SK-N-SH treated with all-trans-retinoic acid at 6 μM for 48 hours (cell line): Measurements from ENCODE around the gene TBXAS1.

Source experiments
- ATAC-seq: fragments of 200-7000 bp; cut with Tn5 transposase; 3 replicates; pipeline ENCODE4 v1.9.1; 2020; ENCODE audit warnings: mild to moderate bottlenecking, moderate library complexity
- BACH2 ChIP-seq: fragments of 250-450 bp; sonication (Bioruptor Pico); IDR thresholded peaks from 2 replicates; pipeline ENCODE4 v1.9.0; 2021; ENCODE audit warnings: mild to moderate bottlenecking, borderline replicate concordance
- CREB5 ChIP-seq: fragments of 250-450 bp; sonication (Bioruptor Pico); IDR thresholded peaks from 2 replicates; pipeline ENCODE4 v1.5.1; 2020; ENCODE audit warnings: low read depth, mild to moderate bottlenecking, moderate library complexity
- ESRRG ChIP-seq: fragments of 250-450 bp; sonication (Bioruptor Pico); IDR thresholded peaks from 2 replicates; pipeline ENCODE4 v1.6.1; 2021; ENCODE audit warnings: mild to moderate bottlenecking
- GLIS3 ChIP-seq: fragments of 250-450 bp; sonication (Bioruptor Pico); IDR thresholded peaks from 2 replicates; pipeline ENCODE4 v1.5.0; 2020; ENCODE audit warnings: mild to moderate bottlenecking, moderate library complexity
- ISL1 ChIP-seq: fragments of 250-450 bp; sonication (Bioruptor Pico); IDR thresholded peaks from 2 replicates; pipeline ENCODE4 v2.1.2; 2022; ENCODE audit warnings: mild to moderate bottlenecking, moderate library complexity
- OSR1 ChIP-seq: fragments of 250-450 bp; sonication (Bioruptor Pico); IDR thresholded peaks from 2 replicates; pipeline ENCODE4 v1.8.0; 2022; ENCODE audit warnings: moderate library complexity, mild to moderate bottlenecking, inconsistent platforms
- PATZ1 ChIP-seq: fragments of 250-450 bp; sonication (Bioruptor Pico); IDR thresholded peaks from 2 replicates; pipeline ENCODE4 v1.8.0; 2020; ENCODE audit warnings: mild to moderate bottlenecking, moderate library complexity, borderline replicate concordance
- POU6F1 ChIP-seq: fragments of 250-450 bp; sonication (Bioruptor Pico); IDR thresholded peaks from 2 replicates; pipeline ENCODE4 v1.8.0; 2021; ENCODE audit warnings: low read depth, mild to moderate bottlenecking, moderate library complexity, borderline replicate concordance
- PPARA ChIP-seq: fragments of 250-450 bp; sonication (Bioruptor Pico); IDR thresholded peaks from 2 replicates; pipeline ENCODE4 v1.5.0; 2020; ENCODE audit warnings: mild to moderate bottlenecking, borderline replicate concordance
- SNAI2 ChIP-seq: fragments of 250-450 bp; sonication (Bioruptor Pico); IDR thresholded peaks from 2 replicates; pipeline ENCODE4 v1.5.0; 2020; ENCODE audit warnings: mild to moderate bottlenecking, moderate library complexity
- TCF4 ChIP-seq: fragments of 250-450 bp; sonication (Bioruptor Pico); IDR thresholded peaks from 2 replicates; pipeline ENCODE4 v1.8.0; 2021; ENCODE audit warnings: mild to moderate bottlenecking, moderate library complexity, borderline replicate concordance
- TOX ChIP-seq: fragments of 250-450 bp; sonication (Bioruptor Pico); IDR thresholded peaks from 2 replicates; pipeline ENCODE4 v1.8.0; 2021; ENCODE audit warnings: mild to moderate bottlenecking, moderate library complexity, borderline replicate concordance
- ZC3H10 ChIP-seq: fragments of 250-450 bp; sonication (Bioruptor Pico); IDR thresholded peaks from 2 replicates; pipeline ENCODE4 v1.5.1; 2021; ENCODE audit warnings: mild to moderate bottlenecking, moderate library complexity
- ZFP3 ChIP-seq: fragments of 250-450 bp; sonication (Bioruptor Pico); IDR thresholded peaks from 2 replicates; pipeline ENCODE4 v1.5.0; 2020; ENCODE audit warnings: mild to moderate bottlenecking, moderate library complexity
- ZNF70 ChIP-seq: fragments of 450-650 bp; formaldehyde crosslinking; IDR thresholded peaks from 2 replicates; pipeline ENCODE4 v1.5.0; 2020; ENCODE audit warnings: mild to moderate bottlenecking, moderate library complexity
- ZNF8 ChIP-seq: fragments of 450-650 bp; formaldehyde crosslinking; IDR thresholded peaks from 2 replicates; pipeline ENCODE4 v1.5.0; 2020; ENCODE audit warnings: mild to moderate bottlenecking, moderate library complexity

TBXAS1 gene

DNA sequence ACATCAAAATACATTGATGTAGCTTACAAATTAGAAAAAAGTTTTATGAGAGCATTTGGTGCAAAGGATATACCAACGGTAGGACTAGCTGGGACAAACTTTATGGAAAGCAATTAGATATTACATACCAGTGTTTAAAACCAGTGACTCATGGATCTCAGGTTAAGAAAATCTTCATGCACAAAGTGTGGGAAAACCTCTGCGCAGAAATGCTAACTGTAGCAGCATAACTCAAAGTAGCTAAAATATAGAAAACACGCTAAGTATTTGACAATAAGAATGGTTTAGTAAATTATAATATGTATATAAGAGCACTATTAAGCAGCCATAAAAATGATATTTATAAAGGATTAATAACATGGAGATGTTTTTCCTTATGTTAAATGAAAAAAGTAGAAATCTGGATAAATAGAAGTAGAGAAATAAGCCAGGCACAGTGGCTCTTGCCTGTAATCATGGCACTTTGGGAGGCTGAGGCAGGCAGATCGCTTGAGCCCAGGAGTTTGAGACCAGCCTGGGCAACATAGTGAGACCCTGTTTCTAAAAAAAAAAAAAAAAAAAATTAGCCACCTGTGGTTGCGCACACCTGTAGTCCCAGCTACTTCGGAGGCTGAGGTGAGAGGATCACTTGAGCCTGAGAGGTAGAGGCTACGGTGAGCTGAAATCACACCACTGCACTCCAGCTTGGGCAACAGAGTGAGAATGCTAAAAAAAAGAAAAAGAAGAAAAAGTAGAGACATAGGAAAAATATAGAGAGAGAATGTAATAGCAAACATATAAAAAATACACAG lies 37.2 kb downstream of the TBXAS1 start (continued):
- TF ChIP-seq POU6F1 (CRISPR knock-in tag), result no peak
- no peak for TF ChIP-seq ESRRG
- TF ChIP-seq CREB5 (CRISPR knock-in tag), result no peak
- TF ChIP-seq PATZ1 (CRISPR knock-in tag), result no peak
- TF ChIP-seq ZFP3 (CRISPR knock-in tag), result no peak
- TF ChIP-seq GLIS3 (CRISPR knock-in tag), result no peak
- TF ChIP-seq TOX (CRISPR knock-in tag), result no peak
- no peak for TF ChIP-seq OSR1

GRCh38 chr7:139867847-139868246 lies 38.8 kb downstream of the TBXAS1 start:
- no peak for TF ChIP-seq CREB5 (CRISPR knock-in tag)
- TF ChIP-seq BACH2 (CRISPR knock-in tag), result no peak
- TF ChIP-seq TCF4, result no peak
- no peak for TF ChIP-seq ZNF8
- TF ChIP-seq ZC3H10 (CRISPR knock-in tag), result no peak
- no peak for TF ChIP-seq ZNF70
- no peak for TF ChIP-seq PPARA (CRISPR knock-in tag)
- TF ChIP-seq ESRRG, result no peak
- TF ChIP-seq SNAI2 (CRISPR knock-in tag), result no peak
- no peak for TF ChIP-seq TOX (CRISPR knock-in tag)
- no peak for TF ChIP-seq PATZ1 (CRISPR knock-in tag)
- no peak for TF ChIP-seq ISL1 (CRISPR knock-in tag)
- no peak for ATAC-seq

GRCh38 chr7:139869886-139870285 lies 40.8 kb downstream of the TBXAS1 start:
- ATAC-seq, result no peak
- TF ChIP-seq POU6F1 (CRISPR knock-in tag) (no peak), ZNF70 (no peak), SNAI2 (CRISPR knock-in tag) (no peak), CREB5 (CRISPR knock-in tag) (no peak), PATZ1 (CRISPR knock-in tag) (no peak)
